HepG2 (cell line): ENCODE data around the gene HID1. TPM values are rescaled to one million over a fixed set of nuclear protein-coding genes. Genes with fewer than 3 reads are reported as not detected.
A peak's percentile ranks its signal among the peaks of the same experiment; 100 is the strongest.

Experiments used
- FOXK1 ChIP-seq: sonication (generic); formaldehyde crosslinking; IDR thresholded peaks from 2 replicates; pipeline ENCODE4 v1.4.0; 2020; ENCODE audit warnings: low read depth, missing genetic modification reagents, borderline replicate concordance
- GPBP1L1 ChIP-seq: sonication (generic); formaldehyde crosslinking; IDR thresholded peaks from 2 replicates; pipeline ENCODE4 v1.5.0; 2020; ENCODE audit warnings: mild to moderate bottlenecking, missing genetic modification reagents
- HNF1B ChIP-seq: sonication (generic); formaldehyde crosslinking; IDR thresholded peaks from 2 replicates; pipeline ENCODE4 v1.5.1; 2020; ENCODE audit warnings: mild to moderate bottlenecking, moderate library complexity, missing genetic modification reagents
- JDP2 ChIP-seq: sonication (generic); formaldehyde crosslinking; IDR thresholded peaks from 2 replicates; pipeline ENCODE4 v1.8.1; 2022; ENCODE audit warnings: missing genetic modification reagents, borderline replicate concordance
- KLF16 ChIP-seq, 2 experiments: sonication (generic) in 1 of 2; formaldehyde crosslinking in 1 of 2; IDR thresholded peaks; 2 replicates each; pipeline versions ENCODE4 v1.6.1 to v1.8.0; 2016 to 2023; ENCODE audit warnings: missing genetic modification reagents in 2 of 2, missing compliant biosample characterization in 1 of 2
- MBD4 ChIP-seq: IDR thresholded peaks from 2 replicates; pipeline ENCODE4 v1.6.1; 2012; ENCODE audit warnings: low read length, inconsistent platforms, borderline replicate concordance
- MXD3 ChIP-seq: IDR thresholded peaks from 2 replicates; pipeline ENCODE4 v1.6.1; 2016; ENCODE audit warnings: mild to moderate bottlenecking, missing biosample characterization, missing genetic modification reagents
- PTBP1 ChIP-seq: fragments of 200-400 bp; formaldehyde crosslinking; IDR thresholded peaks from 2 replicates; pipeline ENCODE4 v1.6.1; 2018; ENCODE audit warnings: low read length, low read depth; ENCODE audit not compliant: poor library complexity, severe bottlenecking
- SIN3B ChIP-seq: fragments of 150-350 bp; IDR thresholded peaks from 2 replicates; pipeline ENCODE4 v1.6.1; 2014; ENCODE audit warnings: low read length
- ZBTB26 ChIP-seq: IDR thresholded peaks from 2 replicates; pipeline ENCODE4 v1.6.1; 2016; ENCODE audit warnings: missing compliant biosample characterization, missing genetic modification reagents, borderline replicate concordance
- ZBTB8A ChIP-seq: sonication (generic); formaldehyde crosslinking; IDR thresholded peaks from 2 replicates; pipeline ENCODE4 v1.4.0; 2020; ENCODE audit warnings: mild to moderate bottlenecking, low read depth, missing genetic modification reagents, borderline replicate concordance
- ZNF276 ChIP-seq: sonication (generic); formaldehyde crosslinking; IDR thresholded peaks from 2 replicates; pipeline ENCODE4 v1.4.0; 2020; ENCODE audit warnings: mild to moderate bottlenecking, low read depth, missing genetic modification reagents
- ZNF326 ChIP-seq: sonication (generic); formaldehyde crosslinking; IDR thresholded peaks from 2 replicates; pipeline ENCODE4 v1.4.0; 2020; ENCODE audit warnings: missing genetic modification reagents, borderline replicate concordance
- ZNF503 ChIP-seq: sonication (generic); formaldehyde crosslinking; IDR thresholded peaks from 2 replicates; pipeline ENCODE4 v1.4.0; 2020; ENCODE audit warnings: missing genetic modification reagents
- ZNF552 ChIP-seq: sonication (generic); formaldehyde crosslinking; IDR thresholded peaks from 2 replicates; pipeline ENCODE4 v1.9.0; 2022; ENCODE audit warnings: missing genetic modification reagents, mild to moderate bottlenecking, borderline replicate concordance
- ZNF761 ChIP-seq: sonication (generic); formaldehyde crosslinking; conservative IDR thresholded peaks from 2 replicates; pipeline ENCODE4 v1.4.0; 2020; ENCODE audit warnings: mild to moderate bottlenecking, missing genetic modification reagents
- ZNF776 ChIP-seq: sonication (generic); formaldehyde crosslinking; IDR thresholded peaks from 2 replicates; pipeline ENCODE4 v1.4.0; 2020; ENCODE audit warnings: mild to moderate bottlenecking, missing genetic modification reagents
- ZNF878 ChIP-seq: sonication (generic); formaldehyde crosslinking; IDR thresholded peaks from 2 replicates; pipeline ENCODE4 v1.8.1; 2023; ENCODE audit warnings: mild to moderate bottlenecking, missing genetic modification reagents, moderate library complexity
- polyA plus RNA-seq, 8 experiments: library from polyadenylated mRNA; depleted of rRNA in 3 of 8; stranded (reverse) in 7 of 8; unstranded in 1 of 8; fragments of >200 nt; fragmentation: Illumina TruSeq in 4 of 8; extraction: Trizol in 4 of 8; gene quantifications; 2 replicates each; pipeline versions ENCODE4 v1.2.1 to v1.2.3, GENCODE V29; 2011 to 2016; ENCODE audit warnings: low read depth in 4 of 8, missing spikeins in 1 of 8, mixed read lengths in 1 of 8; ENCODE audit not compliant: insufficient read depth in 1 of 8
- total RNA-seq, 5 experiments: library from RNA; depleted of rRNA; stranded (reverse); fragments of >200 nt; fragmentation: Illumina TruSeq; extraction: Trizol; gene quantifications; 2 replicates each; pipeline ENCODE4 v1.2.3, GENCODE V29; 2016; ENCODE audit warnings: low read depth in 1 of 5

Gene HID1
- total and polyA plus RNA-seq, 2 of the 13 experiments (the other 11 are each of a cell fraction or from before 2014, with no cell fraction given), result 2.1 to 10.6 TPM

GRCh38 chr17:74981979-74982662 lies 9.6 kb upstream of the HID1 start (continued):
- TF ChIP-seq ZNF503 (CRISPR knock-in tag) (no peak; the same call in 1 of the 2 replicates), MXD3 (CRISPR knock-in tag) (peak; percentile 90), ZNF776 (peak; percentile 94; the same call in 1 of the 2 replicates), ZBTB26 (CRISPR knock-in tag) (no peak; the same call in 1 of the 2 replicates), SIN3B (no peak), ZNF326 (CRISPR knock-in tag) (no peak), MBD4 (no peak), GPBP1L1 (CRISPR knock-in tag) (no peak), PTBP1 (peak; percentile 37), KLF16 (CRISPR knock-in tag; IDR thresholded peaks at IDR 0.05) (peak; percentile 63 to 93; a peak in 2 of 4 replicates), ZNF276 (CRISPR knock-in tag) (peak; percentile 87), ZNF761 (CRISPR knock-in tag) (peak; percentile 91), JDP2 (CRISPR knock-in tag) (no peak; the same call in 1 of the 2 replicates), ZNF552 (CRISPR knock-in tag) (peak; percentile 79; the same call in 1 of the 2 replicates), HNF1B (CRISPR knock-in tag) (peak; percentile 28; the same call in 1 of the 2 replicates), ZNF878 (CRISPR knock-in tag) (peak; percentile 77), FOXK1 (CRISPR knock-in tag) (no peak; the same call in 1 of the 2 replicates), ZBTB8A (CRISPR knock-in tag) (no peak)
